Keratinocyte (primary cell): Measurements from ENCODE around the gene SOAT1. TPM values are rescaled to one million over a fixed set of nuclear protein-coding genes. Genes with fewer than 3 reads are reported as not detected.

Experiments used
- DNase-seq: peaks from one replicate; pipeline ENCODE4 v3.0.0-alpha.2; 2011; ENCODE audit warnings: low read depth, missing footprints, low spot score
- FAIRE-seq: peaks from 2 replicates; lab custom pipeline; 2011; peaks lifted over from hg19 to GRCh38; lab: Jason Lieb, UNC
- H2AFZ ChIP-seq: 2 replicates; pipeline ENCODE4 v1.6.0; 2012; ENCODE audit warnings: low read length, control low read depth, inconsistent platforms; ENCODE audit not compliant: control insufficient read depth
- H3K27ac ChIP-seq: 2 replicates; pipeline ENCODE4 v1.5.1; 2011; ENCODE audit warnings: low read length; ENCODE audit not compliant: control insufficient read depth, insufficient read depth
- H3K27me3 ChIP-seq: 3 replicates; pipeline ENCODE4 v1.6.0; 2011; ENCODE audit warnings: low read length; ENCODE audit not compliant: control insufficient read depth, insufficient read depth; ENCODE audit errors: extremely low read depth
- H3K36me3 ChIP-seq, 2 experiments: 2 replicates in 1 of 2; 3 replicates in 1 of 2; pipeline ENCODE4 v1.5.1; 2011; ENCODE audit warnings: low read length in 2 of 2, mild to moderate bottlenecking in 1 of 2; ENCODE audit not compliant: control insufficient read depth in 2 of 2, insufficient read depth in 2 of 2; ENCODE audit errors: extremely low read depth in 1 of 2
- H3K4me1 ChIP-seq: 3 replicates; pipeline ENCODE4 v1.5.1; 2011; ENCODE audit warnings: low read length; ENCODE audit not compliant: control insufficient read depth, insufficient read depth; ENCODE audit errors: extremely low read depth
- H3K4me2 ChIP-seq: 3 replicates; pipeline ENCODE4 v1.6.0; 2011; ENCODE audit warnings: low read depth, low read length; ENCODE audit not compliant: control insufficient read depth, insufficient read depth; ENCODE audit errors: extremely low read depth
- H3K4me3 ChIP-seq, 3 experiments: fragments of 200-600 bp in 1 of 3; sonication (generic) in 1 of 3; 2 replicates in 2 of 3; 3 replicates in 1 of 3; pipeline ENCODE4 v1.5.1; 2011 to 2016; ENCODE audit warnings: low read length in 3 of 3, mild to moderate bottlenecking in 3 of 3, control low read depth in 2 of 3, inconsistent platforms in 1 of 3, low read depth in 1 of 3, mixed read lengths in 1 of 3, mixed run types in 1 of 3, moderate library complexity in 1 of 3; ENCODE audit not compliant: control insufficient read depth in 2 of 3, insufficient read depth in 2 of 3; ENCODE audit errors: extremely low read depth in 1 of 3
- H3K79me2 ChIP-seq: 2 replicates; pipeline ENCODE4 v1.6.0; 2012; ENCODE audit warnings: low read length; ENCODE audit not compliant: control insufficient read depth, insufficient read depth
- H3K9ac ChIP-seq: 3 replicates; pipeline ENCODE4 v1.6.0; 2011; ENCODE audit warnings: low read length; ENCODE audit not compliant: control insufficient read depth, insufficient read depth; ENCODE audit errors: extremely low read depth
- H3K9me1 ChIP-seq: 3 replicates; pipeline ENCODE4 v1.6.0; 2011; ENCODE audit warnings: low read length; ENCODE audit not compliant: control insufficient read depth, insufficient read depth; ENCODE audit errors: extremely low read depth
- H3K9me3 ChIP-seq: 2 replicates; pipeline ENCODE4 v1.5.1; 2012; ENCODE audit warnings: low read depth, low read length; ENCODE audit not compliant: control insufficient read depth
- H4K20me1 ChIP-seq: 3 replicates; pipeline ENCODE4 v1.6.0; 2011; ENCODE audit warnings: low read length; ENCODE audit not compliant: control insufficient read depth, insufficient read depth; ENCODE audit errors: extremely low read depth
- CTCF ChIP-seq, 3 experiments: IDR thresholded peaks in 1 of 3; conservative IDR thresholded peaks in 1 of 3; optimal IDR thresholded peaks in 1 of 3; 2 replicates in 2 of 3; 3 replicates in 1 of 3; pipeline versions ENCODE3 to v1.5.1; 2011; ENCODE audit warnings: low read length in 3 of 3, mild to moderate bottlenecking in 3 of 3, moderate library complexity in 2 of 3, control low read depth in 1 of 3, inconsistent platforms in 1 of 3; ENCODE audit not compliant: insufficient read depth in 2 of 3; ENCODE audit errors: extremely low read depth in 1 of 3
- EZH2 ChIP-seq: IDR thresholded peaks from one replicate; pipeline ENCODE4 v1.6.1; 2012; ENCODE audit warnings: inconsistent platforms, mild to moderate bottlenecking, low read length, moderate library complexity
- dilution Hi-C: fragments of 300-500 bp; cut with MboI; formaldehyde crosslinking; loops from one replicate; pipeline ENCODE4 v1.7.0; 2020; ENCODE audit warnings: low sequenced_read_pairs; ENCODE audit not compliant: extremely low pct_ligation_motif_present
- polyA plus RNA-seq, 5 experiments: library from polyadenylated mRNA; depleted of rRNA in 3 of 5; stranded (reverse) in 3 of 5; stranded (forward) in 1 of 5; unstranded in 1 of 5; fragments of >200 nt; gene quantifications; 1 replicate in 1 of 5; 2 replicates in 3 of 5; 3 replicates in 1 of 5; pipeline versions ENCODE4 v1.2.1 to v1.2.3, GENCODE V29; 2011 to 2012; ENCODE audit warnings: missing spikeins in 2 of 5, low read depth in 1 of 5, low replicate concordance in 1 of 5

Gene SOAT1
- polyA plus RNA-seq, 1 donor (not counting 4 experiments of a cell fraction or from before 2014, with no cell fraction given) = 62.9 TPM

GRCh38 chr1:179327679-179328078 is 34.1 kb downstream of the SOAT1 start:
- H3K9ac ChIP-seq = no peak overlapping the region
- no peaks in the 10 kb centered on the region for H3K27me3 ChIP-seq
- no peak overlapping the region for H3K4me3 ChIP-seq
- no peak overlapping the region for H3K27ac ChIP-seq
- H3K36me3 ChIP-seq = peaks cover under 1 to 5% of the 10 kb centered on the region in 2 experiments
- no peaks in the 10 kb centered on the region for H3K9me1 ChIP-seq
- dilution Hi-C loops = no loop called here
- peaks cover 7% of the 10 kb centered on the region for H3K79me2 ChIP-seq
- H3K9me3 ChIP-seq = no peaks in the 10 kb centered on the region
- H2AFZ ChIP-seq = no peak overlapping the region
- DNase-seq (no peak), FAIRE-seq (no peak)
- no peak overlapping the region for H3K4me2 ChIP-seq
- H4K20me1 ChIP-seq = no peaks in the 10 kb centered on the region
- TF ChIP-seq EZH2 (no peak), CTCF (optimal IDR thresholded peaks at IDR 0.05 in 1 of 3, IDR thresholded peaks at IDR 0.05 in 1 of 3, conservative IDR thresholded peaks at IDR 0.05 in 1 of 3; ENCODE audit: extremely low read depth in 1 of 3, insufficient read depth in 2 of 3, low read length in 3 of 3) (no peak)
- no peaks in the 10 kb centered on the region for H3K4me1 ChIP-seq

DNA sequence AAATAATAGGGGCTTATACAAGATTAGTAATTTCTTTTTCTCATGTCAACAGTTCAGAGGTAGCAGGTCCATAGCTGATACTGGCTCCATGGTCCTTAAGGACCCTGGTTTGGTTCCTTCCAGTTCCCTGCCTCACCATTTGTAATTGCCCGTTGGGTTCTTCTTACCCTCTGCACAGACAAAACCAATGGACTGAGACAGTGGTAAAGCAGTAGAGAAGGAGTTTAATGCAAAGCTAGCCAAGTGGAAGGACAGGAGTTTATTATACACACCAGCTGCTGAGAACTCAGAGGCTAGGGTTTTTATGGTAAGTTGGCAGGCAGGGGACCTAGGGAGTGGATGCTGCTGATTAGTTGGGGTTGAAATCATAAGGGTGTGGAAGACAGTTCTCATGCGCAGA is 36.3 kb downstream of the SOAT1 start:
- Histone ChIP-seq H3K4me3 (no peak overlapping the region), H4K20me1 (no peaks in the 10 kb centered on the region), H3K27ac (no peak overlapping the region), H3K9ac (no peak overlapping the region), H2AFZ (no peak overlapping the region), H3K4me2 (no peak overlapping the region), H3K36me3 (peaks cover 4 to 5% of the 10 kb centered on the region in 2 experiments), H3K79me2 (peaks cover 10% of the 10 kb centered on the region), H3K9me3 (no peaks in the 10 kb centered on the region), H3K4me1 (no peaks in the 10 kb centered on the region), H3K9me1 (no peaks in the 10 kb centered on the region), H3K27me3 (no peaks in the 10 kb centered on the region)
- DNase-seq (no peak), FAIRE-seq (no peak)
- no peak for TF ChIP-seq CTCF (optimal IDR thresholded peaks at IDR 0.05 in 1 of 3, IDR thresholded peaks at IDR 0.05 in 1 of 3, conservative IDR thresholded peaks at IDR 0.05 in 1 of 3; ENCODE audit: extremely low read depth in 1 of 3, insufficient read depth in 2 of 3, low read length in 3 of 3)
- no peak for TF ChIP-seq EZH2
- dilution Hi-C loops = no loop called here
